ENCODE data around the gene ARHGAP15.

ARHGAP15 gene

DNA sequence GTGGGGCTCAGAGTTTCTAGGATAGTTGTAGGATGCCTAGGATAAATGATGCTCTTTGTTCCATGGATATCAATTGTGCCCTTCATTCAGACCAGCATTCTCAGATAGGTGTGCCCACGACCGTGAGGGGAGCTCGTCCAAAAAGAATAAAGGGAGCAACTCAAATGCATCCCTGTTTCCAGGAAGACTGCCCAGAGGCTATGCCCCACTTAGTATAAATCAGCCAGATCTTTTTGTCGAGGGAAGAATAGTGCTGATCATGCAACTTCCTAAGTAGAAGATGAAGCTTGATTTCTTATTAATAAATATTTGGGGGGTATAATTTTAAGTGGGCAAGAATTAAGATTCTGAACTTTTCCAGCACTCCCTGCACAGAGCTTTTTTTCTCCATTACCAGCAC, 450.2 kb downstream of the ARHGAP15 start:
- Histone ChIP-seq H3K9me3 (ENCODE audit: low read depth, low read length) (0 out of 2 replicates have a peak, but pooled peaks cover under 1% of the 10 kb centered on the region), H3K4me3 (no peak overlapping the region), H3K27ac (no peak overlapping the region), H3K36me3 (ENCODE audit: insufficient read depth, low read length) (no peaks in the 10 kb centered on the region), H3K9ac (ENCODE audit: insufficient read length) (no peak overlapping the region)
- no peak for TF ChIP-seq FOXP2 (optimal IDR thresholded peaks at IDR 0.05; ENCODE audit: control extremely low read depth, extremely low read length, insufficient read depth)
- no peak for TF ChIP-seq EZH2 (IDR thresholded peaks at IDR 0.05)
- TF ChIP-seq POLR2AphosphoS5 (IDR thresholded peaks at IDR 0.05; ENCODE audit: borderline replicate concordance, low read depth, low read length): no peak
- no peak for DNase-seq (ENCODE audit: low read depth, low spot score)

DNA sequence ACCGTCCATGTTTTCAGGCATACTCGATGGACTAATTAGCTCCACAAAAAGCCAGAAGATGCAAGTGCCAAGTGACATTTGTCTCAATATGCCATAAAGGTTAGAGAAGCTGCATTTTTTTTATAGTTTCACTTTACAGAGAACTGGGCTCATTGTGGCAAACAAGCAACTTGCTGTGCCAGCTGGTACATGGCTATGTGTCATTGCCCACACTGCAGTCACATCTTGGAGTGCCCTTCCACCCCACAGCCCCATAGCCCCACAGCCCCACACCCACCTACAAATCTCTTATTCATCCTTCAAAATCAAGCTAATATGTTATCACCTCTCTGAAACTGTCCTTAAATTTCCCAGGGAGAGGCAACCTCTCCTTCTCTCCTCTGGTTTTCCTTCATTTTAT, 451.9 kb downstream of the ARHGAP15 start:
- H3K36me3 ChIP-seq (ENCODE audit: insufficient read depth, low read length): no peaks in the 10 kb centered on the region
- no peak overlapping the region for H3K9ac ChIP-seq (ENCODE audit: insufficient read length)
- no peak for TF ChIP-seq EZH2 (IDR thresholded peaks at IDR 0.05)
- no peak for TF ChIP-seq POLR2AphosphoS5 (IDR thresholded peaks at IDR 0.05; ENCODE audit: borderline replicate concordance, low read depth, low read length)
- TF ChIP-seq FOXP2 (optimal IDR thresholded peaks at IDR 0.05; ENCODE audit: control extremely low read depth, extremely low read length, insufficient read depth): no peak

DNA sequence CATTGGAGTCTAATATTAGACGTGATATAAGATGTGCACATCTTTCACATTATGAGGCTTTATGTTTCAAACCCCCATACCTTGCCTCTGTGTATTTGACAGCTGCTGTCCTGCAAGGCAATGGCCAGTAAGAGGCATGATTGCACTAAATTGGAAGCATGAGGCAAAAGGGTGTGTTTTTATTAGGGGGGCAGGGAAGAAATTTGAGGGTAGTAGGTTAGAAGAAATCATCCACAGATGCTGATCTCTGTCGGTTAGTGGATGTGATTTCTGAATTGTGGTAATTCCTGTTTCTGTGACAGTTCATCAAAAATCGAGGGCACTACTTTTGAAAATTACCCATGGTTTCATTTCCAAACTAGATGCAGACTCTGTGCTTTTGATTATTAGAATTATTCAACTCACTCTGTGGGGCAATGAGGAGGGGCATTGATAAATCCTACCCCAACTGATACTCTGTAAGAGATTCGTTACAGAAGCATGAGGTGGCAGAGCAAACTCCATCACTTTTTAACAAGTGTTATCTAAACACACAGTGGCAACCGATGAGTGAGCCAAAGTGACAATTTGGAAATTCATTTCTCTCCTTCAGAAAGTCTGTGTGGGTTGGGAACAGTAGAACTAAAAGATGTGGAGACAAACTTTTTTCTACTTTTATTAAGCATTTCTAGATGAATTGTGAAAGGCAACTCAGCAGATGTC, 453.0 kb downstream of the ARHGAP15 start:
- no peak for DNase-seq (ENCODE audit: low read depth, low spot score)
- H3K9ac ChIP-seq (ENCODE audit: insufficient read length): no peak overlapping the region
- H3K36me3 ChIP-seq (ENCODE audit: insufficient read depth, low read length): no peaks in the 10 kb centered on the region
- no peak for TF ChIP-seq POLR2AphosphoS5 (IDR thresholded peaks at IDR 0.05; ENCODE audit: borderline replicate concordance, low read depth, low read length)
- no peak for TF ChIP-seq FOXP2 (optimal IDR thresholded peaks at IDR 0.05; ENCODE audit: control extremely low read depth, extremely low read length, insufficient read depth)
- no peak for TF ChIP-seq EZH2 (IDR thresholded peaks at IDR 0.05)
- no peak overlapping the region for H3K4me3 ChIP-seq
- H3K27ac ChIP-seq: no peak overlapping the region
- H3K9me3 ChIP-seq (ENCODE audit: low read depth, low read length): peaks cover 5% of the 10 kb centered on the region; the same call in 1 of the 2 replicates

More for the DNA sequence above, 451.9 kb downstream of the ARHGAP15 start:
- Histone ChIP-seq H3K9me3 (ENCODE audit: low read depth, low read length) (peaks cover 5% of the 10 kb centered on the region; the same call in 1 of the 2 replicates), H3K27ac (no peak overlapping the region), H3K4me3 (no peak overlapping the region)
- DNase-seq (ENCODE audit: low read depth, low spot score): no peak

DNA sequence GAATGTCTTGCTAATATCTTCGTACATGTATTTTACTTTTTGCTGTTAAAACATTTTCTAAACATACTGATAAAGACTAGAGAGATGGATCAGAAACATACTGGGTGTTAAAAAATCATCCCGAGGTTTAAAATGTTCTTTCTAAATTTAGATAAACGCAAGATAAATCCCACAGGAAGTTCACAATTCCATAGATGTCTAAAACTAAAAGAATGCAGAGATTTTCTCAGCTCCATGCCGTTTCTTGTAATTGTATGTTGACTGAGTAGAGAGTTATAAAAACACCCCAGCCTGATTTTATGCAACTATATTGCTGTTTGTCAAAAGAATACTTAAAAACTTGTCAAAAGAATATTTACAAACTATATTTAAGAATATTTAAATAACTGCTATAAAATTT, 455.7 kb downstream of the ARHGAP15 start:
- Histone ChIP-seq H3K9me3 (ENCODE audit: low read depth, low read length) (peaks cover 5% of the 10 kb centered on the region; the same call in 1 of the 2 replicates), H3K4me3 (no peak overlapping the region), H3K9ac (ENCODE audit: insufficient read length) (no peak overlapping the region), H3K36me3 (ENCODE audit: insufficient read depth, low read length) (0 out of 2 replicates have a peak, but pooled peaks cover 3% of the 10 kb centered on the region), H3K27ac (no peak overlapping the region)
- DNase-seq (ENCODE audit: low read depth, low spot score): no peak
- TF ChIP-seq FOXP2 (optimal IDR thresholded peaks at IDR 0.05; ENCODE audit: control extremely low read depth, extremely low read length, insufficient read depth) (no peak), POLR2AphosphoS5 (IDR thresholded peaks at IDR 0.05; ENCODE audit: borderline replicate concordance, low read depth, low read length) (no peak), EZH2 (IDR thresholded peaks at IDR 0.05) (no peak)

DNA sequence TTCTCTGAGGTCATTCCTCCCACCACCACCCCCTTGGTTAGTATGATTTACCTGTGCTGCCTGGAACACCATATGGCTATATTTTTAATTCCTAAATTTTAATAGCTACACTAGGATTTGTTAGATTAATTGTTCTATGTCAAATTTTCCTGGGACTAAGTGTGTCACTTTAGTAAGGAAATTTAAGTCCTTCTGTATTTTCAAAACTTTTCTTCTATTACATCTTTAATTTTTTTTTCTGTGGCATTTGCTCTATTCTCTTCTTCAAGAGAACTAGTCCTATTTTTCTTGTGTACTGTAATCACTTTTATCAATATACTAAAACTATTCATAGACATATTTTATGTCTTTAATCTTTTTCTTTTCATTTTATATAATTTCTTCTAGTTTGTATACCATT, 456.9 kb downstream of the ARHGAP15 start:
- Histone ChIP-seq H3K9me3 (ENCODE audit: low read depth, low read length) (peaks cover 5% of the 10 kb centered on the region; the same call in 1 of the 2 replicates), H3K9ac (ENCODE audit: insufficient read length) (no peak overlapping the region), H3K4me3 (no peak overlapping the region), H3K36me3 (ENCODE audit: insufficient read depth, low read length) (0 out of 2 replicates have a peak, but pooled peaks cover 3% of the 10 kb centered on the region), H3K27ac (no peak overlapping the region)
- no peak for TF ChIP-seq EZH2 (IDR thresholded peaks at IDR 0.05)
- no peak for TF ChIP-seq POLR2AphosphoS5 (IDR thresholded peaks at IDR 0.05; ENCODE audit: borderline replicate concordance, low read depth, low read length)
- no peak for TF ChIP-seq FOXP2 (optimal IDR thresholded peaks at IDR 0.05; ENCODE audit: control extremely low read depth, extremely low read length, insufficient read depth)
- DNase-seq (ENCODE audit: low read depth, low spot score): no peak

DNA sequence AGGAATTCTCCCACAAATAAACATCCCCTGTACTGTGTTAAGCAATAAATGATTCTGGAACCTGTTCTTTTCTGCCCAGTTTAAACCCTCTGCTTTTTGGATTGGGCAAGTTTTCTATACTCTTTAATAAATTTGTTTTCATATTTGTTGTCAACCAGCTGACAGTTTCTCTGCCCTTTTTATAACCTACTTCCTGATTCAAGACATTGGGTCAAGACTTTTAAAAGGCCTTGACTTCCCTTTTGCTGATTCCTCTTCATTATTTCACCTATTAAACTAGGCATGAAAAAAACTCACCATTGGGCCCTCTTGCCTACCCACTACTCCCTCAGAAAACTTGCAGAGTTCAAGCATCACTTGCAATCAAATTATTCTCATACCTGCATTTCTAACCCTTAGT, 459.5 kb downstream of the ARHGAP15 start:
- Histone ChIP-seq H3K4me3 (no peak overlapping the region), H3K9me3 (ENCODE audit: low read depth, low read length) (peaks cover 5% of the 10 kb centered on the region; the same call in 1 of the 2 replicates), H3K27ac (no peak overlapping the region), H3K9ac (ENCODE audit: insufficient read length) (no peak overlapping the region), H3K36me3 (ENCODE audit: insufficient read depth, low read length) (0 out of 2 replicates have a peak, but pooled peaks cover 3% of the 10 kb centered on the region)
- DNase-seq (ENCODE audit: low read depth, low spot score): no peak
- no peak for TF ChIP-seq FOXP2 (optimal IDR thresholded peaks at IDR 0.05; ENCODE audit: control extremely low read depth, extremely low read length, insufficient read depth)
- no peak for TF ChIP-seq POLR2AphosphoS5 (IDR thresholded peaks at IDR 0.05; ENCODE audit: borderline replicate concordance, low read depth, low read length)

DNA sequence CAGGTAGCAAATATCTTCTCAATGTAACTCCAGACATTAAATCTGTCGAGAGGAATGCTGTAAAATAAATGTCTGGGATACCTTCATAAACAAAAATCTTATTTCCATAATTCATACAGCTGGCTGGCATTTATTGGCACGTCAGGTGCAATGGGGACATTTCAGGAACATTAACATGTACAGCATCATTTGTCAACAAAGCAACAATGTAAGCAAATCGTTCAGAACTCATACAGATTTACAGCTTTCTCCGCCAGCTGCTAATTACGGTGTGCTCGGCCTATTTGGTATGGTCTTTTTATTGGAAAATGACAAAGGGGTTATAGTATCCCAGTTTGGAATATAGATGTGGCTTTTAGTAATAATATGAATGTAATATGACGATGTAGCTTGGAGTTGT, 464.9 kb downstream of the ARHGAP15 start:
- H3K36me3 ChIP-seq (ENCODE audit: insufficient read depth, low read length): no peaks in the 10 kb centered on the region
- TF ChIP-seq FOXP2 (optimal IDR thresholded peaks at IDR 0.05; ENCODE audit: control extremely low read depth, extremely low read length, insufficient read depth) (no peak), POLR2AphosphoS5 (IDR thresholded peaks at IDR 0.05; ENCODE audit: borderline replicate concordance, low read depth, low read length) (no peak), EZH2 (IDR thresholded peaks at IDR 0.05) (no peak)
- no peak overlapping the region for H3K9ac ChIP-seq (ENCODE audit: insufficient read length)
- no peak overlapping the region for H3K4me3 ChIP-seq
- no peaks in the 10 kb centered on the region for H3K9me3 ChIP-seq (ENCODE audit: low read depth, low read length)
- no peak overlapping the region for H3K27ac ChIP-seq
- no peak for DNase-seq (ENCODE audit: low read depth, low spot score)

DNA sequence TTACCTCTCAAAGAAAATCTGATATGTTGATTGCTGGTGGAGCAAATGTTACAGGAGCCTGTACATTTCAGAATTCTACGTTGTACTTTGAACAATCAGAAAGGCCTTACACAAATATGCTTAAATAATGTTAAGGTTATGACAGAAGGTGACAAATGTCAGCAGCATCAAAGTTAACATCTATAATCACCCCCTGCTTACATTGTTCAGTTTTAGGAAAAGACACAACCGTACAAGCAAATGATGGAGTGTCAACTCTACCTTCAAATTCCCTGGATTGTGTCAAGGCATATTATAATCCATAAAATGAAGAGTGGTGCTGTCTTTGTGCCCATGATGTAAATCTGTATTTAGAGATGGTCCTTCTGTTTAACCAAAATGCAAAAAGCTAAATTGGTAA, 465.5 kb downstream of the ARHGAP15 start:
- no peaks in the 10 kb centered on the region for H3K9me3 ChIP-seq (ENCODE audit: low read depth, low read length)
- no peak for DNase-seq (ENCODE audit: low read depth, low spot score)
- H3K4me3 ChIP-seq: no peak overlapping the region
- TF ChIP-seq EZH2 (IDR thresholded peaks at IDR 0.05): no peak
- TF ChIP-seq POLR2AphosphoS5 (IDR thresholded peaks at IDR 0.05; ENCODE audit: borderline replicate concordance, low read depth, low read length): no peak
- TF ChIP-seq FOXP2 (optimal IDR thresholded peaks at IDR 0.05; ENCODE audit: control extremely low read depth, extremely low read length, insufficient read depth): no peak
- H3K9ac ChIP-seq (ENCODE audit: insufficient read length): no peak overlapping the region
- H3K27ac ChIP-seq: no peak overlapping the region
- no peaks in the 10 kb centered on the region for H3K36me3 ChIP-seq (ENCODE audit: insufficient read depth, low read length)
